Heart right ventricle (tissue), 16 donors: ENCODE results near the gene LRRTM4. TPM values are rescaled to one million over a fixed set of nuclear protein-coding genes. Genes with fewer than 3 reads are reported as not detected.

Experiments
- ATAC-seq, 8 donors: fragments of 200-7000 bp; cut with Tn5 transposase; one replicate each; pipeline ENCODE4 v1.9.1; 2020; ENCODE audit warnings: mild to moderate bottlenecking in 8 of 8, moderate library complexity in 8 of 8, moderate number of reproducible peaks in 1 of 8
- DNase-seq, 2 donors: peaks; one replicate each; pipeline ENCODE4 v3.0.0-alpha.2; 2020
- H3K27ac ChIP-seq, 10 donors: fragments of 200-600 bp; sonication (generic) in 2 of 10; one replicate each; pipeline versions ENCODE4 v1.5.0 to v1.8.0; 2020 to 2022; ENCODE audit warnings: mild to moderate bottlenecking in 3 of 10
- H3K27me3 ChIP-seq, 7 donors: fragments of 200-600 bp; one replicate each; pipeline ENCODE4 v1.8.0; 2021 to 2022; ENCODE audit warnings: mild to moderate bottlenecking in 2 of 7
- H3K36me3 ChIP-seq, 9 donors: fragments of 200-600 bp; sonication (generic) in 1 of 9; one replicate each; pipeline versions ENCODE4 v1.5.0 to v1.8.0; 2020 to 2022; ENCODE audit warnings: mild to moderate bottlenecking in 2 of 9
- H3K4me1 ChIP-seq, 9 donors: fragments of 200-600 bp; sonication (generic) in 1 of 9; one replicate each; pipeline versions ENCODE4 v1.5.0 to v1.8.0; 2020 to 2022; ENCODE audit warnings: mild to moderate bottlenecking in 4 of 9
- H3K4me3 ChIP-seq, 10 donors: fragments of 200-600 bp; sonication (generic) in 2 of 10; one replicate each; pipeline versions ENCODE4 v1.5.0 to v1.8.0; 2020 to 2022; ENCODE audit warnings: mild to moderate bottlenecking in 7 of 10, moderate library complexity in 2 of 10
- H3K9me3 ChIP-seq, 11 donors: fragments of 200-600 bp in 10 of 11; sonication (generic) in 2 of 11; one replicate each; pipeline versions ENCODE4 v1.5.0 to v1.8.0; 2013 to 2022; ENCODE audit warnings: mild to moderate bottlenecking in 2 of 11, control low read depth in 1 of 11, moderate library complexity in 1 of 11
- CTCF ChIP-seq, 9 donors: fragments of 200-600 bp; sonication (generic) in 2 of 9; IDR thresholded peaks; one replicate each; pipeline versions ENCODE4 v1.5.0 to v1.8.0; 2021 to 2022; ENCODE audit warnings: antibody characterized with exemption in 9 of 9, mild to moderate bottlenecking in 5 of 9, moderate library complexity in 1 of 9
- WGBS, 2 donors: extraction: QIAGEN DNeasy Blood & Tissue Kit; methylation state at CpG; one replicate each; pipeline ENCODE4 v1.1.7; 2013; ENCODE audit warnings: inconsistent platforms in 1 of 2; 5-methylcytosine and 5-hydroxymethylcytosine counted together
- intact Hi-C, 10 donors: fragments of 100-400 bp; cut with DNase I; formaldehyde crosslinking; loops; one replicate each; pipeline versions ENCODE4 v1.11.1 to v1.14.2; 2022
- polyA plus RNA-seq, 2 donors: library from polyadenylated mRNA; stranded (reverse); fragments of 200-250 nt; gene quantifications; one replicate each; pipeline ENCODE4 v1.2.3, GENCODE V29; 2013
- total RNA-seq, 10 donors: library from RNA; stranded (reverse); fragmentation: NEBNext Ultra II Directional in 3 of 10; extraction: Animal tissue kit (Norgen Biotek cat#: 25700) in 3 of 10; gene quantifications; one replicate each; pipeline versions ENCODE4 v1.2.1 to v1.2.4, GENCODE V29; 2021 to 2023
- donor health status: Arrhythmogenic right ventricular cardiomyopathy.
- donor health status: ischemic (EF 13 %, LVEDD 7.1; RV severe dilation, severe dysfunction).
- donor health status: healthy with polysubstance abuse.
- donor health status: DM: no; HTN: yes; CAD: no.
- donor health status: DM: no; HTN: no; CAD: no.
- donor health status: ischemic (EF 25% LVEDD 6.9; RV normal size, moderate dysfunction).
- donor health status: ischemic (EF 25% LVEDD 5.7; RV mildly dilated, moderate dysfunction).
- donor health status: healthy.
- donor health status: DM: yes; HTN: yes; CAD: no.
- donor health status: Ischemic cardiomyopathy.
- donor health status: ischemic (EF 35%, LVEDD 5.7; RV mildly dilated, moderate dysfunction).
- donor health status: nonischemic (EF 11% LVEDD 7.7; RV severe dilation, severe dysfunction).
- donor health status: DM: yes; HTN: yes; CAD: no.
- donor health status: PGD.
- donor health status: ischemic (EF 29% LVEDD 5.4; RV normal size, mild dysfunction).
- donor health status: nonischemic (EF 23%, LVEDD 6.1; RV moderate dilation, normal function).

Gene LRRTM4
- total and polyA plus RNA-seq, 12 donors, result 0.11 to 2.2 (median 0.98) TPM

DNA sequence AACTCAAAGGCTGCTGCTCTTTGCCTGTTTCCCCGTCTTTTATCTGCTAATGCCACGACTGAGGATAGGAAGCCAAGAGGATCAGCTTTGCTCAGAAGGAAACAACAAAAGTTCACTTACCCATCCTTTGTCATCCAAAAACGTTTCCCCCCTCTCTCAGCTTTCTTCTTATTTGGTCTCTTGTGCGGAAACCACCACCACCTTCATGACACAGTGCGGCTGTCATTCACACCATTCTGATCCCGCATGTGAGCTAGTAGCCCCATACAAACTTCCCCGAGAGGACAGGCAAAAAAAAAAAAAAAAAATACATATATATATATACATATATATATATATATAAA lies 656 bp downstream of the LRRTM4 start:
- peaks cover 0 to 10% (median 0%) of the 10 kb centered on the region in 9 donors for H3K4me1 ChIP-seq
- DNase-seq, result no peak
- no peak for TF ChIP-seq CTCF (IDR thresholded peaks at IDR 0.05)
- peak overlapping the region in 8 of 10 donors; percentile 21 to 37 (median 26) for H3K4me3 ChIP-seq
- 6% methylated on average over 7 of the region's 7 CpGs for WGBS, 2 donors
- H3K27ac ChIP-seq, result no peak overlapping the region
- peaks cover 0 to 5% (median 0%) of the 10 kb centered on the region in 7 donors for H3K27me3 ChIP-seq
- H3K36me3 ChIP-seq, result no peaks in the 10 kb centered on the region
- intact Hi-C loops, result loop anchor here in 7 of 10 donors (2.0 to 10.0 kb wide), 7 partner anchors 74 to 569 kb away; no protein-coding TSS in a partner anchor
- no peaks in the 10 kb centered on the region for H3K9me3 ChIP-seq
- no peak for ATAC-seq

- Histone ChIP-seq H3K9me3 (no peaks in the 10 kb centered on the region), H3K36me3 (no peaks in the 10 kb centered on the region), H3K4me3 (peak overlapping the region in 8 of 10 donors; percentile 21 to 37 (median 26)), H3K27me3 (peaks cover 0 to 5% (median 0%) of the 10 kb centered on the region in 7 donors), H3K27ac (no peak overlapping the region), H3K4me1 (peaks cover 0 to 10% (median 0%) of the 10 kb centered on the region in 9 donors)
- WGBS, 2 donors, result 4 to 8% methylated on average over 9 of the region's 9 CpGs
- TF ChIP-seq CTCF (IDR thresholded peaks at IDR 0.05), result no peak
- intact Hi-C loops, result loop anchor here in 7 of 10 donors (2.0 to 10.0 kb wide), 7 partner anchors 74 to 568 kb away; no protein-coding TSS in a partner anchor
- DNase-seq (no peak), ATAC-seq (no peak)
Measured at GRCh38 chr2:77520641-77521547, 1.3 kb downstream of the LRRTM4 start.

- no peak for TF ChIP-seq CTCF (IDR thresholded peaks at IDR 0.05)
- peaks cover 0 to 10% (median 0%) of the 10 kb centered on the region in 9 donors for H3K4me1 ChIP-seq
- intact Hi-C loops, result loop anchor here in 7 of 10 donors (2.0 to 10.0 kb wide), 7 partner anchors 73 to 567 kb away; no protein-coding TSS in a partner anchor
- H3K27me3 ChIP-seq, result peaks cover 0 to 5% (median 0%) of the 10 kb centered on the region in 7 donors
- WGBS, 2 donors, result 51 to 62% methylated on average over 7 of the region's 7 CpGs
- DNase-seq, result no peak
- H3K9me3 ChIP-seq, result no peaks in the 10 kb centered on the region
- peak overlapping the region in 1 of 10 donors; percentile 8 for H3K27ac ChIP-seq
- no peak for ATAC-seq
- H3K36me3 ChIP-seq, result no peaks in the 10 kb centered on the region
- H3K4me3 ChIP-seq, result peak overlapping the region in 6 of 10 donors; percentile 6 to 37 (median 27)
Measured at GRCh38 chr2:77519888-77520506, 2.2 kb downstream of the LRRTM4 start.

DNA sequence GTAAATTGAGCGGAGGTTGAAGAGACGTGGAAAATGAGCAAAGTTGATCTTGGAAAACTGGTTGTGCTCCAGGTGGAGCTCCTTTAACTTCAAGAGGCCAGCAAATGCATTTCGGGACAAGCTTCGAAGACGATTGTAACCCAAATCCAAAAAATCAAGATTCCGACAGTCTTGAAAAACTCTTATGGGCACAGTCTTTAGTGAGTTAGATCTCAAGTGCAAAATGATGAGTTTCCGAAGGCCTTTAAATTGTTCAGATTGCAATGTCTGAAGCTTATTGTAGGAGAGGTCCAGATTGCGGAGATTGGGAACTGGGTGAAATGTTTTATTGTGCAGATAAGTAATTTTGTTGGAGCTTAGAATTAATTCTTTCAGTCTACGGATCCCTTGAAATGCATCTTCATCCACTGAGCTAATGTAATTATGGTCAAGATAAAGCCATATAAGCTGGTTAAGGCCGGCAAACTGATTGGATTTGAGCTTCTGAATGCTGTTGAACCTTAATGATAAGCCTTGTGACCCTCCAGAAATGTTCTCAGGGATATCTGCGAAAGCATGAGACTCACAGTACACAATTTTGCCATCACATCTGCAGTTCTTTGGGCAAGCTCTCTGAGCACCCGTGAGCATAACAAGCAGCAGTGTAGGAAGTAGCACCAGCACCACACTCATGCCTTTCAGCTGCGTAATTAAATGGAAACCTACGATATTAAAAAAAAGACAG lies 2.9 kb downstream of the LRRTM4 start:
- H3K4me1 ChIP-seq, result peaks cover 0 to 10% (median 0%) of the 10 kb centered on the region in 9 donors
- no peaks in the 10 kb centered on the region for H3K9me3 ChIP-seq
- 83 to 88% methylated on average over 14 of the region's 14 CpGs for WGBS, 2 donors
- intact Hi-C loops, result no loop called here
- peaks cover 0 to 5% (median 0%) of the 10 kb centered on the region in 7 donors for H3K27me3 ChIP-seq
- DNase-seq (no peak), ATAC-seq (no peak)
- no peak overlapping the region for H3K27ac ChIP-seq
- peak overlapping the region in 4 of 10 donors; percentile 26 to 37 (median 30) for H3K4me3 ChIP-seq
- no peaks in the 10 kb centered on the region for H3K36me3 ChIP-seq
- TF ChIP-seq CTCF (IDR thresholded peaks at IDR 0.05), result no peak
